ENCODE results near the gene EMX1. TPM values are rescaled to one million over a fixed set of nuclear protein-coding genes. Genes with fewer than 3 reads are reported as not detected.

The EMX1 gene
- total RNA-seq, 4 donors from 2014 or later, result not detected

DNA sequence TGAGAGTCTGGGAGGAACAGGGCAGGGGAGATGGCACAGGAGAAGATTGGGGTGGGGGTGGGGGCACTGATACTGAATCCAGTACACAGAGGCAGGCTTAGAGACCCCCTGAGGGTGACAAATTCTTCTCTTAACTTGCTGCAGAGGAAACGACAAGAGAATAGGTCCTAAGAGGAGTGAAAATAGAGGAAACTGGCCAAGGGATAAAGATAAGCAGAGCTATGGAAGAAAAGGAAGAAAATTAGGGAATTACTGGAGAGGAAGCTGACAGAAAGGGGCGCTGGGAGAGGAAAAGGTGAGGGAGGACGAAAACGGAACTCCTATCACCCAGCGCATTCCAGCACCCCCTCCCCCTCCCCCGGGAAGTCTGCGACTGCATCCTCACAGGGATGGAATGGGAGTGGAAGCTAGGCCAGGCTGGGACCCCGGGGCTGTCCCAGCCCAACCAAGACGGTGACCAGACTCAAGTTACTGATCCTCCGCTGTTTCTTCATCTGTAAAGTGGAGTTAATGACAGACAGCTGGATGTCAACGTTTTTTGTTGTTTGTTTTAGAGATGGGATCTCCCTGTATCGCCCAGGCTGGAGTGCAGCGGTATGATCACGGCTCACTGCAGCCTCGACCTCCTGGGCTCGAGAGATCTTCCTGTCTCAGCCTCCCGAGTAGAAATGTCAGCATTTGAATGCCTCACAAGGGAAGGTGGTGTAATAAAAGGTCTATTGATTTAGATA is 2.6 kb upstream of the EMX1 start:
- DNase-seq (ENCODE audit: extremely low spot score), result no peak
- Histone ChIP-seq H3K4me1 (peaks cover 41 to 52% (median 48%) of the 10 kb centered on the region in 4 donors), H3K4me3 (no peak overlapping the region), H3K27ac (replicated peaks in 1 of 4) (no peak overlapping the region), H3K9me3 (no peaks in the 10 kb centered on the region), H3K27me3 (peaks cover 20 to 100% (median 78%) of the 10 kb centered on the region in 4 donors), H3K36me3 (no peaks in the 10 kb centered on the region)
- intact Hi-C loops (cut with DNase I), result no loop called here
- TF ChIP-seq POLR2A (IDR thresholded peaks at IDR 0.05; ENCODE audit: low read depth) (no peak), POLR2AphosphoS5 (IDR thresholded peaks at IDR 0.05) (no peak)
- WGBS, result 10% methylated on average over 17 of the region's 17 CpGs

DNA sequence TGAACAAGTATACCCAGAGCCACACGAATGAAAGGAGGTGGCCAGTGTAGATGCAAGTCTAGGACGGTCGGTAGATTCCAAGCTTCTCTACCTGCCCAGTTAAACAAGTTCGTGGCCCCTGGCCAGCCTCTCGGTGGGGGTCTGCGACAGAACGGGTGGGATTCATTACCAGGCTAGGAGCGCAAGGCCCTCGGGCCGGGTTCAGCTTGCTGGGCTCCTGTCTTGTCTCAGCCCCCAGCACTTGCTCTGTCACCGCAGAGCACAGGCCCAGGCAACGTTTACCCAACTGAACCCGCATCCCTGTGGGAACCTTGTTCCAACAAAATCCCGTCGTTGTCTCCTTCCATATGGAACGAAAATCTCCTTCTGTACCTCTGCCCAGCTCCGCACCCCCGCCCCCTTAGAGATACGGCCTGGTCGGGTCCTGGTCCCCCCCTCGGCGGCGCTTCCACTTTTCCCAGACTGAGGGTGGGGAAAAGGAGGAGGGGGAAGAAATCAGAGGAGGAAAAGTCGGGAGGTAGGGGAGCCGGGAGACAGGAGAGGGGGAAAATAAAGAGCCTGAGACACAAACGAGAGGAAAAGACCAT is 1.9 kb upstream of the EMX1 start:
- Histone ChIP-seq H3K9me3 (no peaks in the 10 kb centered on the region), H3K27ac (replicated peaks in 1 of 4) (no peak overlapping the region), H3K4me3 (peak overlapping the region; percentile 47 to 57 (median 49)), H3K36me3 (no peaks in the 10 kb centered on the region), H3K4me1 (peaks cover 48 to 59% (median 54%) of the 10 kb centered on the region in 4 donors), H3K27me3 (peaks cover 26 to 100% (median 82%) of the 10 kb centered on the region in 4 donors)
- WGBS, result 9% methylated on average over 18 of the region's 26 CpGs
- no peak for DNase-seq (ENCODE audit: extremely low spot score)
- intact Hi-C loops (cut with DNase I), result no loop called here
- no peak for TF ChIP-seq POLR2A (IDR thresholded peaks at IDR 0.05; ENCODE audit: low read depth)
- no peak for TF ChIP-seq CTCF (IDR thresholded peaks at IDR 0.05)
- no peak for TF ChIP-seq EP300 (IDR thresholded peaks at IDR 0.05)
- no peak for TF ChIP-seq POLR2AphosphoS5 (IDR thresholded peaks at IDR 0.05)

- no peak for DNase-seq (ENCODE audit: extremely low spot score)
- intact Hi-C loops (cut with DNase I), result no loop called here
- peaks cover 53 to 66% (median 61%) of the 10 kb centered on the region in 4 donors for H3K4me1 ChIP-seq
Observed at GRCh38 chr2:72915907-72916742, 1.2 kb upstream of the EMX1 start.

DNA sequence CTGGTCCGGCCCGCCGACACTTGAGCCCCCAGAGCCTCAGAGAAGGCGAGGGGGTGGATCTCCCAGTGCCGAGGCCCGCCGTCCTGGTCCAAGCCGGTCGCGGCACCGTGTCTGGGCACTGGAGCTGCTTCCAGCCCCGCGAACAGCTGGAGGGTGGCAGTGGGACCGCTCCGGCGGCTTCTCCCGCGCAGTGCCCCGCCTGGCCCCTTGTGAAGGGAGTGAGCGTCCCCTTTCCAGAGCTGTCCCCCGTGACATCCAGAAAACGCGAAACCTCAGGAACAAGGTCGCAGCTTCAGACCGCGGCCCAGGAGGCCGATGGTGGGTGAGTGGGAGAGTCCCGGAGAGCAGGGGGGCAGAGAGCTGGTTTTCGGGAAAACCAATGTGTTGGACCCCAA is 579 bp upstream of the EMX1 start:
- Histone ChIP-seq H3K27ac (replicated peaks in 1 of 4) (no peak overlapping the region), H3K27me3 (peaks cover 32 to 100% (median 89%) of the 10 kb centered on the region in 4 donors), H3K4me3 (peak overlapping the region; percentile 47 to 57 (median 49)), H3K9me3 (no peaks in the 10 kb centered on the region), H3K36me3 (no peaks in the 10 kb centered on the region), H3K4me1 (peaks cover 53 to 67% (median 61%) of the 10 kb centered on the region in 4 donors)
- intact Hi-C loops (cut with DNase I), result no loop called here
- 2% methylated on average over 12 of the region's 29 CpGs for WGBS
- DNase-seq (ENCODE audit: extremely low spot score), result no peak
- no peak for TF ChIP-seq EP300 (IDR thresholded peaks at IDR 0.05)
- no peak for TF ChIP-seq CTCF (IDR thresholded peaks at IDR 0.05)
- TF ChIP-seq POLR2AphosphoS5 (IDR thresholded peaks at IDR 0.05), result no peak

More at GRCh38 chr2:72915907-72916742, 1.2 kb upstream of the EMX1 start:
- TF ChIP-seq POLR2AphosphoS5 (IDR thresholded peaks at IDR 0.05) (no peak), CTCF (IDR thresholded peaks at IDR 0.05) (no peak), POLR2A (IDR thresholded peaks at IDR 0.05; ENCODE audit: low read depth) (no peak), EP300 (IDR thresholded peaks at IDR 0.05) (no peak)
- peaks cover 32 to 100% (median 86%) of the 10 kb centered on the region in 4 donors for H3K27me3 ChIP-seq
- no peaks in the 10 kb centered on the region for H3K36me3 ChIP-seq
- no peak overlapping the region for H3K27ac ChIP-seq (replicated peaks in 1 of 4)
- no peaks in the 10 kb centered on the region for H3K9me3 ChIP-seq
- under 1% methylated on average over 20 of the region's 86 CpGs for whole genome bisulfite sequencing
- peak overlapping the region; percentile 47 to 57 (median 49) for H3K4me3 ChIP-seq

Data from esophagus muscularis mucosa (tissue), 4 donors.